ENCODE measurements around the gene HIC1.

- TF ChIP-seq, protein P1, sequence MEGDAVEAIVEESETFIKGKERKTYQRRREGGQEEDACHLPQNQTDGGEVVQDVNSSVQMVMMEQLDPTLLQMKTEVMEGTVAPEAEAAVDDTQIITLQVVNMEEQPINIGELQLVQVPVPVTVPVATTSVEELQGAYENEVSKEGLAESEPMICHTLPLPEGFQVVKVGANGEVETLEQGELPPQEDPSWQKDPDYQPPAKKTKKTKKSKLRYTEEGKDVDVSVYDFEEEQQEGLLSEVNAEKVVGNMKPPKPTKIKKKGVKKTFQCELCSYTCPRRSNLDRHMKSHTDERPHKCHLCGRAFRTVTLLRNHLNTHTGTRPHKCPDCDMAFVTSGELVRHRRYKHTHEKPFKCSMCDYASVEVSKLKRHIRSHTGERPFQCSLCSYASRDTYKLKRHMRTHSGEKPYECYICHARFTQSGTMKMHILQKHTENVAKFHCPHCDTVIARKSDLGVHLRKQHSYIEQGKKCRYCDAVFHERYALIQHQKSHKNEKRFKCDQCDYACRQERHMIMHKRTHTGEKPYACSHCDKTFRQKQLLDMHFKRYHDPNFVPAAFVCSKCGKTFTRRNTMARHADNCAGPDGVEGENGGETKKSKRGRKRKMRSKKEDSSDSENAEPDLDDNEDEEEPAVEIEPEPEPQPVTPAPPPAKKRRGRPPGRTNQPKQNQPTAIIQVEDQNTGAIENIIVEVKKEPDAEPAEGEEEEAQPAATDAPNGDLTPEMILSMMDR (conservative IDR thresholded peaks at IDR 0.05; ENCODE audit: low read length), result no peak
- no peak for TF ChIP-seq EZH2phosphoT487 (IDR thresholded peaks at IDR 0.05; ENCODE audit: borderline replicate concordance, low read depth, low read length)
Measured at GRCh38 chr17:2029911-2030778, 24.8 kb upstream of the HIC1 start, which contains the start of gene DPH1.

Data from OCI-LY7 (cell line).